HG03196 (cell line): ENCODE results near the gene KRTAP10-5.
"Not testable (repeated sequence)": the region's sequence is repeated elsewhere in the genome, so short reads cannot be mapped to it uniquely, and the experiment has no call there.

Source experiments
- ATAC-seq: cut with Tn5 transposase; IDR thresholded peaks from one replicate; pipeline ENCODE4 v1.9.1; 2021; ENCODE audit not compliant: unreplicated experiment

KRTAP10-5 gene

DNA sequence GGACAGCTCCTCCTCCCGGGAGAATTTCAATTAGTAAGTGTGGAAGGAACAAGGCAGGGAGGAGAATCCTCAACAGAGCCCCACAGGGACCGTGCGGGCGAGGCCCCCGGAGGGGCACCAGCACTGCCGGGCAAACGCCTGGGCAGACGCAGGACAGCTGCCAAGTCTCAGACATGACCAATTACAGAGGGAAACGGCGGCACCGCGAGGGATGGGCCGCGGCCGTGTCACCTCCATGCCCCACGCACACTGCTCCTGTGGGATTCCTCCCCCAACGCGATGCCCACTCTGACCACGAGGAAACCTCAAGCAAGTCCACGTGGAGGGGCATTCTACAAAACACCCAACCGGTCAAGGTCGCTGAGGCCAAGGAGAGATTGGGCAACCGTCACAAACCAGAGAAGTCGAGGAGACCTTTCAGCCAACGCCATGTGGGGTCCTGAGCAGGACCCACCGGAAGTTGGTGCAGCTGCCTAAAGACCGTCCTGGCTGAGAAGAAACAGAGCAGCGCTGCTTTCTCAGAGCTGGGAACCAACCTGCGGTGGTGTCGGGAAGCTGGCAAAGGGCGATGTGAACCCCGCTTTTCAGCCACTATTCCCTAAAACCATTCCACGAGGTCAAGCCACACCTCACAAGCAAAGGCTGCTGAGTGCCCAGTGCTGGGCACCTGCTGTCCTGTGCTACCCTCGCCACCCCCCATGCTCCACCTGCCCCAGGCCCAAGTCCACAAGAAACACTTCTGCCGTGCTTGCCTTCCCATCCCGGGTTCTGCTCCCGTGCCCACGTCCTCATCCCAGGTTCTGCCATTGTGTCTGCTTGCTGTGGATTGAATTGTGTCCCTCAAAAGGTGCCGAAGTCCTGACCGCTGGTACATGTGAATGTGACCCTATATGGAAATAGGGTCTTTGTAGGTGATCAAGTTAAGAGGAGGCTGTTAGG lies 8.3 kb downstream of the KRTAP10-5 start:
- no peak for ATAC-seq

DNA sequence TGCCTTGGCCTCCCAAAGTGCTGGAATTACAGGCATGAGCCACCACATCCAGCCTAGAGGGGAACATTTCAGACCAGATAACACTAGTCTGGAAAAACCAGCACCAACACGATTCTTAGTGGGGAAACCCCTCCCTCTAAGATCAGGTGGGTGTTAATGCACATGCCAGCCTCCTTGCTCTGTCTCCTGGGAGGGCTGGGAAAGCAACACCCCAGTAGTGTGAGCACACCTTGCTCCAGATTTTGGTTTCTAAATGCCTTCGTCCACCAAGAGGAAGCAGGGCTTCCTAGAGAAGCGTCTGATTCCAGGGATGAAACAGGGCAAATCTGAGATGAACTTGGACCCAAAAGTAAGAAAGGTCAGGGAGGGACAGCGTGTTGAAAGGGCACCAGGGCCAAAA lies 9.1 kb downstream of the KRTAP10-5 start:
- no peak for ATAC-seq

DNA sequence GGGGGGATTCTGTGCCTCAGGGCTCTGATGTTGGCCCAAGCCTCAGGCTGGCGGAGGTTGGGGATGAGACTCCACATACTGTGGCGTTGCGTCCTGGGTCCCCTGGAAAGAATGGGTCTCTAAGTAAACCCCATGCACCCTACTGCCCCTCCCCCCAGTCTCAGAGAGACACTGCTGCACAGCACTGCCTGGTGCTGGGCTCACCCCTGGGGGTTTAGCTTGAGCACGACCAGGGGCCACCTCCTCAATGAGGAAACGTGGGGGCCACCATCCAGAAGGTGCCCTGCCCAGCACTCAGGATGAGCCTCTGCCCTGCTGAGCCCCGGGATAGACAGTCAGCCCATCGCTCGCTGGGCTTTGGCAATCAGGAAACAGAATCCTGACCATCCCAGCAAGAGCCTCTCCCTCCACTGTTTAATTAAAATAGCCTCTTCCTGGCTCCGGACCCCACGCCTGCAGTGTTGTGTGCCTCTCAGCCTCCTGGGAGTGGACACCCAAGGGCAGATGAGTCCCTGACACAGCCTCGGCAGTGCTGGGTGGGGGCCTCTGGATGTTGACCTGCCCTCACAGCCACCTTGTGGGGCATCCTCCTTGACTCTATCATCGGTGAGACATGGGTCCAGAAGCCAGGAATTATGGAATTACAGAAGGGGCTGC lies 10.4 kb downstream of the KRTAP10-5 start:
- ATAC-seq = no peak

DNA sequence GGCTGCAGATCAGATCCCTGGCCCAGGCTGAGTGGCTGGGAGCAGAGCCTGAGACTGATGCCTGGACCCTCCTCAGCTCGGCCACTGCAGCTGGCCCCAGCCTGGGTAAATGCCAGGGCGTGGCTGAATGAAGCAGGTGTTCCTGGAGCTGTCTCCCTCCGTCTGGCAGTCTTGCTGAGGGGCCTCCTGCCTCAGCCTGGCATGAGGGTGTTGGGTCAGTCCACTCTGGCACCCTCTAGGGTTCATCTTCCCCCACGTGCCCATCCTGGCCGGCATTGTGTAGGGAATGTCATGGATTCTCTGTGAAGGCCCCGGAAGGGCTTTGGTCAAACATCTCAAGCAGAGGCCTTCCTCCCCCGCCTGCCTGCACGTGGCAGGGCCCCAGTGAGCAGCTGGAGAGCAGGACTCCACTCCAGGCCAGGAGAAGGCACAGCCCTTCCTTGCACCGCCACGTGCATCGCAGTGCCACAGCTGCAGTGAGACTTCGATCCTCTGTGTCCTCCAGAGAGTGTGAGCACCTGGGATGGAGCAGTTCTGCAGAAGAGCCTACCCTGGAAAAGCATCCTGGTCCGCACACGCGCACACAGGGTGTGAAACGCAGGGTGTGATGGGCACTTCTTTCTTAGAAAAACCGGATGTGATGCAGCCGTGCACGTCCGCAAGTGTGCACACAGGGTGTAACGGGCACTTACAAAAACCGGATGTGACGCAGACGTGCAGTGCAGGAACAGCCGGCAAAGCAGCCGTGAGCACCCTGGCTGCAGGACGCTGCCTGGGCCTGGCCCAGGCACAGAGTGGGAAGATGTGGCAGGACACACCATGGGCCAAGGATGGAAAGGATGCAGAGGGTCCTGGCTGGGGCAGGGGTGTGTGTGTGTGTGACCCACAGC lies 11.5 kb downstream of the KRTAP10-5 start:
- no peak for ATAC-seq

DNA sequence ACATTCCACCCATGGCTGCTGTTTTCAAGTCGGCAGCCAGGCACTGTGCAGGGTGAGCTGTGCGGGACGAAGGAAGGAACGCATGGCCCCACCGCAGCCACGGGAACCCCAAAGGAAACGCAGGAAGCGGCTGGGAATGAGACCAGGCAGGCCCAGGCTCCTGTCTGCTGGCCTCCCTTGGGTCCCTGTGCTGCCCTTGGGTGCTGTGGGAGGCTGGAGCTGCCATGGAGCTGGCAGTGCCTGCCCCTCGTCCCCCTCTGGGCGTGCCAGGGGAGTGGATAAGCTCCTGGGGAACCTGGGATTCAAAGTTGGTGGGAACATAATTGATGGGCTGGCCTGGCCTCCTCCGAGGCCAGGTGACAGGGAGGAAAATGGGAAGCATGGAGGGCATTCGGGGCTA lies 12.1 kb downstream of the KRTAP10-5 start:
- no peak for ATAC-seq

DNA sequence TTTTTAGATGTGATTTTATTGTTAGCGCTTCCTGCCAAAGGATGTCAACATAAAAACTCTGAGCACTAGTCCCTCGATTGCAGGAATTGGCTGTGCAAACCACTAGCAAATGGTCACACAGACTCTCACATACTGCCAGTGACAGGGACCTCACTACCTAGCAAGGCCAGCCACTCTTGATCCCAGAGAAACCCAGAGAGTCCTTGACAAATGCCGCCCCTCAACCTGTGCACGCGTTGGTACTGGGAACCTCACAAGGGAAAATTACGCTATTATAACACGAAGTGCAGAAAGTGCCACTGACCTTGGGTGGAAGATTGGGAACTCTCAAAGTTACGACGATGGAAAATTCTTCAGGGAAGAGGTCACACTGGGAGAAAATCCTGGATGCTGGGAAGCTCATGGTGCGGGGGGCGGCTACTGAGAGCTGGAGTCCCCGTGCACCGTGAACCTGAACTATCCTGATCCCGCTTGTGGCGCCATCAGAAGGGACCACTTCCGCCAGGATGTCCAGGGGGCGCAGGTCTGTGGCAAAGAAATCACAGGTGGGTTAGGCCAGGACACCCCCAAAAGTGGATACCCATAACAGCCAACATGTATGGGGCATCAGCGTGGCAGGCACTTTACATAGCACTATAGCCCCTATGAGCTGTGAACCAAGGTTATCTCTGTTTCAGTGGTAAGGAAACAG lies 12.8 kb downstream of the KRTAP10-5 start:
- ATAC-seq = no peak

DNA sequence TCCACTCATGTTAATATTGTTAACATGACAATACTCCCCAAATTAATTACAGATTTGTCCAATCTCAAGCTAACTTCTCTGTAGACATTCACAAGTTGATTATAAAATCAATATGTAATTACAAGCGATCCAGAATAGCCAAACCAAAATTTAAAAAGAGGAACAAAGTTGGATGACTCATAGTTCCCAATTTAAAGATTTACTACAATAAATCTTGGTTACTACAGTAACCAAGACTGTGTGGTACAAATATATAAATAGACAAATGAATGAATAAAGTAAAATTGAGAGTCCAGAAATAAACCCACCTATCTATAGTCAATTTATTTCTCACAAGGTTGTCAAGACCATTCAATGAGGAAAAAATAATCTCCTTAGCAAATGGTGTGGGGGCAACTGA lies 14.0 kb downstream of the KRTAP10-5 start:
- no peak for ATAC-seq

DNA sequence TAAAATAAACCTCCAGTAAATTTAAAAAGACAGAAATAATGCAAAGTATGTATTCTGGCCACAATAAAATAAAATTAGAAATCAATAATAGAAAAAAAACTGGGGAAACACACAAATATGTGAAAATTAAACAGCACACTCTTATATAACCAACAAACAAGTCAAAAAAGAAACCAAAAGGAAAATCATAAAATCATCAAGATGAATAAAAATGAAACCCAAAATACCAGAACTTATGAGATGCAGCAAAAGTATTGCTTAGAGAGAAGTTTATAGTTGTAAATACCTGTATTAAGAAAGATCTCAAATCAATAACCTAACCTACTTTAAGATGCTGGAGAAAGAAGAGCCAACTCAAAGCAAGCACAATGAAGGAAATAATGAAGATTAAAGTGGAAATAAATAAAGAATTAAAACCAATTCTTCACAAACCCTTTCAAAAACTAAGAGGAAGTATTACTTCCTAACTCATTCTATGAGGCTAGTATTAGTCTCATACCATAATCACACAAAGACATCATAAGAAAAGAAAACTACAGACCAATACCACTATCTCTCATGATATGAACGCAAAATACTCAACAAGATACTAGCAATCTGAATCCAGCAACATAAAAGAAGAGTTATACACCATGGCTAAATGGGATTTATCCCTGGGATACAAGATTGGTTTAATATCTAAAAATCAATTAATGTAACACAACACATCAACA lies 15.4 kb downstream of the KRTAP10-5 start:
- ATAC-seq = no peak

DNA sequence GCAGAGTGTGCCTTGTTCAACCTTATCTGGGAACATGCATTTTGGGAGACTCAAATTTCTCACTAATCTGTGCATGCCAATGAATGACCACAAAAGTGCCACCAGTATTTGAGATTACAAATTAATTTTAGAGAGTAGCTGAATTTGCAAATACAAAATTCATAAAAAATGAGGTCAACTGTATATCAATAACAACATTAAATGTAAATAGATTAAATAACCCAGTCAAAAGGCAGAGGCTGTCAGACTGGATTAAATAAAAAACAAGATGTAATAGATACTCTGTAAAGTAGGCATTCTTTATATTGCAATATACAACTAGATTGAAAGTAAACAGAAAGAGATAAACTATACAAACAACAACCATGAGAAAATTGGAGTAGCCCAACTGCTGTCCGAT lies 16.3 kb downstream of the KRTAP10-5 start:
- ATAC-seq = no peak

DNA sequence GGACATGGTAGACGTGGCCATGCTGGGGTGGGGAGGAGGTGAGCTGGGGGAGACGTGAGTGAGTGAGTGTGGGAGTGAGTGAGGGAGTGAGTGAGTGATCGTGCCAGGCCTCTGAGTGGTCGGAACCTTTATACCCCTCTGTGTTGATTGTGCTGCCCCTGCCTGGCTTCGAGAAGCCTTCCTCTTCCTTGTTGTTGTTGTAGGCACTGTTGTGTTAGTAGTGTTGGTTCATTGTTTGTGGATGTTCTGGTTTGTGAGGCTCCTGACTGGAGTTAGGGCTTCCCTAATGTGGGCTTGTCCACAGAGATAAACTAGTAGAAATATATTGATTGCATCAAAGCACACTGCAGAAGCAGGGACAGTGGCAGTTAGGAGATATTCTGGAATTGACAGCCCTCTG lies 21.7 kb downstream of the KRTAP10-5 start, which contains the start of gene KRTAP10-3:
KRTAP10-3 (minus strand) TSS at position 101 of the 400 bp plus-strand sequence; CDS start at position 21, 80 bp downstream.
- ATAC-seq = no peak

DNA sequence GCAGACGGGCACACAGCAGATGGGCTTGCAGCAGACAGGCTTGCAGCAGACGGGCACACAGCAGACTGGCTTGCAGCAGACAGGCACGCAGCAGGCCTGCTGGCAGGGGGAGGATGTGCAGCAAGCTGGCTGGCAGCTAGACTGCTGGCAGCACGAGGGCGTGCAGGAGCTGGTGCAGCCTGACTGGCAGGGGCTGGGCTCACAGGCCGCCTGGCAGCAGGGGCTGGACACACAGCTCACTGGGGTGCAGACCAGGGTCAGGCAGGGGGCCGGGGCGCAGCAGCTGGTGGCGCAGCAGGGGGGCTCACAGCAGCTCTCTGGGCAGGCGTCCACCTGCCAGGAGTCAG lies 22.1 kb downstream of the KRTAP10-5 start:
- ATAC-seq = not testable (repeated sequence)

DNA sequence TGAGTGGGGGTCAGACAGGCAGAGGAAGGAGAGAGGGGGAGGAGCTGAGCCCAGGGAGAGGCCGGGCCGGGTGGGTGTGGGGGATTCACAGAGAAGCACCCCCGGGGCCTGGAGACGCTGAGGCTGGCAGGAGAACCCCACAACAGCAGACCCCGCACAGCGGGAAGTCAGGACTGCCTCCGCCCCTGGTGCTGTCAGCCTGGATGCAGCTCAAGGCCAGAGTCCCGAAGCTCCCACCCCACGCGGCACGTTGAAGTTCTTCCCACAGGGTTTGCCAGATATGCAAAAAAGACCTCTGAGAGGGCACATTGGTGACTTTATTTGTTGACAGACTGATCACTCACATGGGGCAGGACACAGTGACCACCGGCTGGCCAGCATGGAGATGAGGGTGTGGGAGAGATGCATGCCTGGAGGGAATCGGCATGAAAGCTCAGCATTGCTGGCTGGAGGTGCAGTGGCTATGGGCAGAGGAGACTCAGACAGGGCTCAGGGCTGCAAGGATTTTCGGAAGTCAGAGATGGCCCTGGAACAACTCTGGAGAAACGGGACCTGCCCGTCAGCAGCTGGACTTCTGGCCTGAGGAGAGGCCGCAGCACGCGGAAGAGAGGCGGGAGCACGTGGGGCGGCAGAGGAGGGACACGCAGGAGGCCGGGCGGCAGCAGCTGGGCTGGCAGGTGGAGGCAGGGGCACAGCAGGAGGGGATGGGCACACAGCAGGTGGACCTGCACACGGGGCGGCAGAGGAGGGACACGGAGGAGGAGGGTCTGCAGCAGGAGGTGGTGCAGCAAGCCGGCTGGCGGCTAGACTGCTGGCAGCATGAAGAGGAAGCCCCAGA lies 22.7 kb downstream of the KRTAP10-5 start:
- no peak for ATAC-seq

DNA sequence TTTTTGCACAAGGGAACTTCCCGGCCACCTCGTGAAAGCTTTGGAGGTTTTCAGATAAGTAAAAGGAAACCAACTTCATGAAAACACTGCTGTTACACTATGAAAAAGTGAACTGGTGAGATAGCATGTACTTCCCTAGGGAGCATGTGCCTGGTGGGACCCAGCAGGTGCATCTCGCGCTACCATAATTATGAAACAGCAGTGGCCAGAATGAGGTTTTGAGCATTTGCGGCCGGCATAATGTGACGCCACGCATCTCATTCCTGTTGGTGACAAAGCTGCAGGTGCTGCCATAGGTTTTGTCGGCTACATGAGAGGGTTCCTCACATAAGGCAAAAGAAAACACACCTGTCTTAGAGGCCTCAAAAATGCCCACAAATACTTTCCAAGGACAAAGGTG lies 23.5 kb downstream of the KRTAP10-5 start:
- no peak for ATAC-seq

DNA sequence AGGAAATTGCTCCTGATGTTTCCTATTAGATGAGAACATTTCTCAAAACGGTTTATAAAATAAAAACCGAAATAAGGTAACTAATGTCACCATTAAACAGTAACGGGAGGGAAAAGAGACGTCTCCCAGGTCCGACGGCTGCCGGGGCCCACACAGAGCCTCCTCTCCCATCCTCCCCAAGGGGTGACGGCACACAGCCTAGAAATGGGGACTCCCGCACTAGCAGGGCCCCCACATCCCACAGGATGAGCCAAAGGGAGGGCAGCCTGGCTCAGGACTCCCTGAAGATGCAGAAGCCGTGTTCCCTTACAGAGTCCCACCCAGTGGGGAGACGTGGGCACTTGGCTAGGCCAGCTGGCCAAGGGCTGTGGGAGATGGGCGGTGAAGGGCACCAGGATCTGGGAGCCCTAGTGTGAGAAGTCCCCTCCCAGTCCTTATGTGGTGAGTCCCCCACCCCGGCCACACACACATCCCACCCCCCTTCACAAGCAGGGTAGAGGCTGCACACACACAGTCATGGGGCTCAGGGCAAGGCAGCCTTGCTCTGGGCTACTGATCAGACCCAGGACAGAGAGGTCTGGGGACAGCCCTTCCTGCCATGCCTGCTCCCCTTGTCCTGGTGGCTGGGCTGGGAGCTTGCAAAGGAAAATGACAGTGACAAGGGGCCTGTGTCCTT lies 25.1 kb downstream of the KRTAP10-5 start:
- no peak for ATAC-seq

DNA sequence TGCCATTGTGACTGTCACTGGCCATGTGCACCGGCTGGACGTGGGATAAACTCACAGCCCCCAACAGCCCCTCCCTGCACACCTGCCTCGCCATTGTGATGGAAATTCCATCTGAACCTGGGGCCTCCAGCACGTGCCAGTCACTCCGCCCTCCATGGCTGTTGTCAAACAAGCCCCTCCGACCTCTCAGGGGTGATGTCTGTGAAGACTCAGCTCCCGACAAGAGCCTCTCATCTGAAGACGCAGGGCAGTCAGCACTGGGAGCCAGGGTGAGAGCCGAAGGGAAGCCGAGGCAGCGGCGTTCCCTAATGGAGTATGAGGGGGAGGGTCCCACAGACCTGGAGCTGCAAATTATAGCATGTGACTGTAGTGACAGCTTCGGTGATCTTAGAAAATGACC lies 27.7 kb downstream of the KRTAP10-5 start:
- no peak for ATAC-seq

DNA sequence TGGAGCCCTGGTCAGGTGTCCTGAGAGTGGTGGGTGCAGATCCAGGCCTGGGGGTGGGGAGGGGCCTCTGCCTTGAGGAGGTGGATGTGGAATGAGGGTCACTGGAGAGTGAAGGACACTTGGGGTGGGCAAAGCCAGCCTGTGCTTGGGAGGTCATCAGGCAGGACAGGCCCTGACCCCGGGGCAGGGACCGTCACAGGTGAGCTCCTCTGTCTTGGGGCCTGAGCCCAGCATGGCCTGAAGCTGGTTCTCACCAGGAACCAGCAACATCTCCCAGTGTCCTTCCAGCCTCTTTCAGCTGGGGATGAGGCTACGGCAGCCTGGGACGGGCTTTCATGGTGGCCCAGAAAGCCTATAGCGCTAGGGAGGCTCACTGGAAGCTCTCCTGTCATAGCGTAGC lies 28.3 kb downstream of the KRTAP10-5 start:
- no peak for ATAC-seq

DNA sequence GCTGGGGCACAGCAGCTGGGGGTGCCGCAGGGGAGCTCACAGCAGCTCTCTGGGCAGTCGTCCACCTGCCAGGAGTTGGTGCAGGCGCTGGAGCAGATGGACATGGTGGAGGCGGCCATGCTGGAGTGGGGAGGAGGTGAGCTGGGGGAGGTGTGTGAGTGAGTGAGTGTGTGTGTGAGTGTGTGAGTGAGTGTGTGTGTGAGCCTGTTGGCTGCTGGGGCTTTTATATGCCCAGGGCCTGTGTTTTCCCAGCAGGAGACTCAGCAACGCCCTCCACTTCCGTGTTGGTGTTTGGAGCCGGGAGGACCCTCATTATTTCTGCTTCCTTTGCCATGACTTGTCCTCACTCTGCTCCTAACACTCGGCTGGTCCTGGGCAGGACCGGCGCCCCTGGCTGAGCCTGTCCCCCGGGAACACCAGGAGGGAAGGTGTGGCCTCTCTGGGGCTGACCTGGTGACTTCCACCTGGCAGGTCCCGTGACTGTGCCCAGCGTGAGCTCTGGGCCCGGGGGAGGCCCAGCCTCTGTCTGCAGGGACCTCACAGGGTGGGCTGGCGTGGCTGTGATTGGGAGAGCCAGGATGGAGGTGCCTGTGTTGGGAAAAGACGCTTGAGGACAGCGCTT lies 29.0 kb downstream of the KRTAP10-5 start, which contains the start of gene KRTAP10-2:
KRTAP10-2 (minus strand) TSS at position 166 of the 622 bp plus-strand sequence; CDS start at position 119, 47 bp downstream.
- no peak for ATAC-seq

DNA sequence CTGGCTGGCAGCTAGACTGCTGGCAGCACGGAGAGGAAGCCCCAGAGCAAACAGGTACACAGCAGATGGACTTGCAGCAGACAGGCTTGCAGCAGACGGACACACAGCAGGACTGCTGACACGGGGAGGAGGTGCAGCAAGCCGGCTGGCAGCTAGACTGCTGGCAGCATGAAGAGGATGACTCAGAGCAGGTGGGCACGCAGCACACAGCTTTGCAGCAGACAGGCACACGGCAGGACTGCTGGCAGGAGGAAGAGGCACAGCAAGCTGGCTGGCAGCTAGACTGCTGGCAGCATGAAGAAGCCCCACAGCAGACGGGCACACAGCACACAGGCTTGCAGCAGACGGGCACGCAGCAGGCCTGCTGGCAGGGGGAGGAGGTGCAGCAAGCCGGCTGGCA lies 29.6 kb downstream of the KRTAP10-5 start:
- ATAC-seq = no peak
